HG03432 (cell line): ENCODE data around the gene GLOD4.
"Not testable (repeated sequence)": the region's sequence is repeated elsewhere in the genome, so short reads cannot be mapped to it uniquely, and the experiment has no call there.

Source experiments
- ATAC-seq: cut with Tn5 transposase; IDR thresholded peaks from one replicate; pipeline ENCODE4 v1.9.1; 2021; ENCODE audit warnings: mild to moderate bottlenecking, moderate library complexity; ENCODE audit not compliant: unreplicated experiment

The GLOD4 gene

DNA sequence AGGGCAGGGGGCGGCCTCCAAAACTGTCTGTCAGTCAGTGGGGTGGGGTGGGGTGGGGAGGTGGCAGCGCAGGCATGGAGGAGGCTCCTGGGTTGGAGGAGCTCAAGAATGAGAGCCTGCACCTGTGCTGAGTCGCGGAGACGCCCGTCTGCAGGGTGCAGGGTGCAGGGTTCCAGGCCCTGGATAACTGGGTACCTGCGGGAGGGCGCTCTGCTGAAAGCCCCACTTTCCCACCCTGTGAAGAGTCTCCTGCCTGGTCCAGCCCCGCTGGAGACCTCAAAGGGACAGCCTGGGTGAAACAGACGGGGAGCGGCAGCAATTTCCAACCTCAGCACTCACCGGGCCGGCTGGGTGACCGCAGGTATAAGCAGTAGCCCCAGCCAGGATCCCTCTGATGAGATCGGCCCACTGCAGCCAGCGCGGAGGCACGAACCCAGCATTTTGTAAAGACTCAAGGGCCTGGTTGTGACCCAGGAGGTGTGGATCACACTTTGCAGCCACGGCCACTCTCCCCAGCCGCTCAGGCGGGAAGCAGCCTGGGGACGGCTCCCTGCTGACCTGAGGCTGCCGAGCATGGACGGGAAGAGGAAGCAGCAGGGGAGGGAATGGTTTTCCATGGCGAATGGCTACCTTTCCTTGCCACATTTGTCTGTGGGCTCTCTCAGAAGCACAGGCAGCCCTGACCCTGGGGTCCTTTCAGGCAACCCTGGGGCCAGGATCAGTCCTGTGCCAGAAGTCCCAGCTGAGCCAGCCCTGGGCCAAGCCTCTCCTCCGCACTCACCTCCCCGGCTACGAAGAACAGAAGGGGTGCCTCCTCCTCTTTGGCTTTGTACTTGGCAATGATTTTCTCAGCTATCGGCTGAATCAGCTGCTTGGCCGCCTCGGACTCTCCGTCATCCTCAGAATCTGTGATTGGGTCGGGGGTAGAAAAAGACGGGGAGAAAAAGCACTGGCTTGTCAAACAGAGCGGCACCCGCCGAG is 21.1 kb upstream of the GLOD4 start:
- no peak for ATAC-seq

DNA sequence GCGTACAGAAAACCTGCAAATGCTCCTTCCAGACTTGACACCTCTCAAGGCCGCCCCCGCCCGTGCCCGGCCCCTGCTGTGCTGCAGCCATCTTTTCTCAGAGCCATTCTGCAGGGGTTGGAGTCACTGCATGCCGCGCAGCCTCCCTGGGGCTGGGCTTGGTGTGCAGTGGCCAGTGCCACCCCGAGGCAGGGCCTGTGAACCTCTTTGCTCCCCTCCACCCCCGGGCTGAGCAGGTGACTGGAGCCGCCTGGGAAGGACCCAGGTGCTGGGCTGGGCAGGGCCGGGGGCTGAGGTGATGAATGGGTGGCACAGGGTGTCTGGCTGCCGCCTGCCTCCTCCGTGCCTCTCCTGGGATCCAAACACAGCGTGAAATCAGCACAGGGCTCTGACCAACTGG is 20.4 kb upstream of the GLOD4 start:
- ATAC-seq, result no peak

DNA sequence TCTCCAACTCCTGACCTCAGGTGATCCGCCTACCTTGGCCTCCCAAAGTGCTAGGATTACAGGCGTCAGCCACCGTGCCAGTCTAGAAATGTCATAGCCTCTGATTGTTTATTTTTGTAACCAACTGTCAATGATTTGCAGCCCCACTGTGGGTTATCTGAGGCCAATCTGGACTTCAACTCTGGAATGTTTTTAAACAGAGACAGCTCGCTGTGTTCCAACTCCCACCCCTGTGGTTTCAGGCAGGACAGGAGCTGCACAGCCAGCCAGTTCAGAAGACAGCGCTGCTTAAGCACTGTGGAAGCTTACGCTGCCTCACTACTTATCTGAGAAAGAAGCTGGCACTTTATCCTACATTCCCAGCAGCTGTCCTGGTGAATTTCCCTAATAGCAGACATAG is 19.6 kb upstream of the GLOD4 start:
- ATAC-seq, result no peak

DNA sequence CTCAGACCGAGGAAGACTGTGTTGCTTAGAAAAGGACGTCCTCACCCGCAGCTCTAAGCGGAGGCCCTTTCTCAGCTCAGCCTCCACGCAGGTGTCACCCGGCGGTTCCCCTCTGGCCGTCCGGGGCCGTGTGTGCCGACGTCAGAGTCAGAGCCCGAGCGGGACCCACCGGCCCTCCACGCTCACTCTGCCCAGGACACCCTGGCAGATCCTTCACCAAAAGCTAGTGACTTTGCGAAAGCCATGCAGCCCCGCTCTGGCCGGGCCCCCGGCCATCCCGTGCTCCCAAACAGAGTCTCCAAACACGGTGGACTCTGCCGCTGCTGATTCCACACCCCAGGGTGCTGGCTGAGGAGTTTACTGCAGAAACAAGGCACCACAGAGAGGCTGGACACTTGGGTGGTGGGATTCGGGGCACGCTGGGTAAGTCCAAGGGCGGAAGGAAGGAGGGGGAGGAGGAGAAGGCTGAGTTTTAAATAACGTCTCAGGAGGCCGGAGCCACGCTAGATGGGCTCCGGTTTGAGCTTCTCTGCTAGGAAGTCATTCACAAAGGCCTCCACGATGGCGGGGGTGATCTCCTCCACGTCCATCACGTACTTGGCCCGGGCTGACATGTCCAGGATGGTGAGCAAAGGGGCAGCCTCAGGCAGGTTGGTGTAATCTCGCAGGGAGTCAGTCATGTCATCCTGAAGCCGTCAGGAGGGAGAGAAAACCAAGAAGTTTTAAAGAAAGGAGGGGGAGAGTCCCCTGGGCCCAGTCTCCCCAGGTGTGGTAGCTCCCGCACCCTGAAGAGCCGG is 18.6 kb upstream of the GLOD4 start:
- no peak for ATAC-seq

DNA sequence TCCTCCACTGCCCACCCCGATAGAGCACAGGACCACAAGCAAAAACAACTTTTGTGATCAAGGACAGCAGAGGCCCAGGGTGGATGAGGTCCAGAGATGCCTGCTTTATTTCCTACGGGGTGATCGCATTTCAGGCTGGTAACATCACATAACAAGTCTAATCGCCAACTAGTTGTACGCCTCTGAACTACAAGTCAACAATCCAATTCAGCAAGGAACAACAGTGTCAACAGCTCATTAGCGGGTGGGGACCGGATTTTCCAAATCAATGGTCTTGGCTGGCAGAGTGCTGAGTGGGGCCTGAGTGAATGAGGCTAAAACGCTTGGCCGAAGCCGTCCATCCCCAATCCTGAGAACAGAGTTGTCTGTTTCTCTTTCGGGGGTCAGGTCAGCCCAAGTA is 17.2 kb upstream of the GLOD4 start:
- no peak for ATAC-seq

DNA sequence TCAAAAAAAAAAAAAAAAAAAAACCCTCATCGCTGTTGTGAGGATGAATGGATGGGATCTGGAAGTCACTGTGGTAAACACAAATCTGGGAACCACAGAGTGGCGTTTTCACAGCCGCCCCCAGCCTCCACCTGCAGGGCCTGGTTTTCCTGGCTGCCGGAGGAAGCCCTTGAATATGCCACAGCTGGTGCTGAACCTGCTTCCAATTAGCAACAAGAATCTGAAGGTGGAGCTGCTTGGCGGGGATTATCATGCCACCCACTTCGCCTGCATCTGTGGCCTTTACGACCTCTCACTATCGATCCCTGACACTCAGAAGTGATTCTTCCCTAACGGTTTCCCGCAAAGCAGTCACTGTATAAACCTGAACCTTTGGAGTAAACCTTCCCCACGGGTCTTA is 16.2 kb upstream of the GLOD4 start:
- ATAC-seq, result no peak

DNA sequence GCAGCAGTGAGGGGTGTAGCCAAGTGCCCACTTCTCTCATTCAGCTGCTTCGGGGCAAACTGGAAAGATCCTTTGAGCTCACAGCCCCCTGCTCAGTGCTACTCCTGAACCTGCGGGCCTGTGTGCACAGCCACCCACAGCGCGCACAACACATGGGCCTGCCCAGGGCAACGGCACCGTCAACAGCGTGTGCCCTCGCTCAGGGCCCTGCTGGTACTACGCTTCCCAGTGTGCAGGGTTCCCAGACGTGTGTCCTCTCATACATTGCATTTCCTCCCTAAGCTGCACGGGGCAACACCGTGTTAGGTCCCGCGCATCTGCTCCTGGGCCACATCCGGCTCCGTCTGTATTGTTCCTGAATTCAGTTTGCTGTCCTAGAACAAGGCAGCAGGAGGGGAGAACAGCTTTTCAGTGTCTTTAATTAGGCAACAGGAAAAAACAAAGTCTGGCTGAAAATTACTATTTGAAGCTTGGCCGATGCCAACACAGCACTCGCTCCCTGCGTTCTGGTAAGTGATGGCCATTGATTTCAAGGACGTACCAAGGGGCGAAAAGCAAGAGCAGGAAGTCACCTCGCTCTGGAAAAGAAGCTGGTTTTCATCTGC is 15.3 kb upstream of the GLOD4 start:
- no peak for ATAC-seq

DNA sequence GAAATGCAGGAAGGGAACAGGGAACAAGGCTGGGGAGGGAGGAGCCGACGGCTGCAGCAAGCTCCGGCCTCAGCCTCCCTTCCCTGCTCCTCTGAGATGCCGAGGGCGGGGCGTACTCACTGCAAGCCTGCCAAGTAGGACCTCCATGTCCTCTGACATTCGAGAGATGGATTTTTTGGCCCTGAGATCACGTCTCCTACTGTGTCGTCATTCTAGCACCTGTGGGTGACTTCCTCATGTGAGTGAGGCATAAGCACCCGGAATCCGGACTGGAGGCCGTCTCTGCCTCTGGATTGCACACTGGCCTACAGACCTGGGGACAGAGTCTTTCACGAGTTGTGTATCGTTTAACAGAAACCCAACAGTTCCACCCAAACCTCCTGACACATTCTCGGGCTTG is 14.5 kb upstream of the GLOD4 start:
- ATAC-seq, result no peak

DNA sequence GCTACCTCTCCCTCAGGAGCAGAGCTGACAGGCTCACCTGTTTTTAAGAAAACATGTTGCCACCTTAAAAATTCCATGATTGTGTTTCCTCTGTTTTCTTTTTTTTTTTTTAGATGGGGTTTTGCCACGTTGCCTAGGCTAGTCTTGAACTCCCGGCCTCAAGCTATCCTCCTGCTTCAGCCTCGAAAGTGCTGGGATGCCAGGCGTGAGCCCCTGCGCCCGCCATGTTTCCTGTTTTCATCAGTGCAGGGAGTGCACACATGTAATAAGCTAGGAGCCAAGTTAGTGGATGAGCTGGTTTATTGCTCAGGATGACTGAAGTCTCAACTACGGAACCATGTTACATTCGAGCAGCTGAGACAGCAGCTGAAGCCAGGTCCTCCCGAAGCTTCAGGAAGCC is 13.6 kb upstream of the GLOD4 start:
- ATAC-seq, result no peak

DNA sequence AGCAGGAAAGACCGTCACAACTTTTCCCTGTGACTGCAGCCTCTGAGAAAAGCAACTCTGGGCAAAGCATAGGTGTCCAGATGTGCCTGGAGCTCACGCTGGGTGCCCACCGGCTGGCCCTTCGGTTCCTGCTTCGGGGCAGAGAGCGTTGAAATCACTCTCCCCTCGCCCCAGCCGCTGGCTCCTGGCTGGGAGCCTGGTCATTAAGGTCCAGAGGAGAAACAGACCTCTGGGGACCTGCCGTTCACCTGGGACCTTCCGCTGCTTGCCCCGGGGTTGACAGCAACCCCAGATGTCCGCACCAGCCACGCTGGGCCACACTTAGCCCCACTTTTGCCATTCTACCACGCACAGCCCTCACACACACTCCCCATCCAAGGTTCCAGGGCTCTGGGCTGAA is 13.2 kb upstream of the GLOD4 start:
- no peak for ATAC-seq

DNA sequence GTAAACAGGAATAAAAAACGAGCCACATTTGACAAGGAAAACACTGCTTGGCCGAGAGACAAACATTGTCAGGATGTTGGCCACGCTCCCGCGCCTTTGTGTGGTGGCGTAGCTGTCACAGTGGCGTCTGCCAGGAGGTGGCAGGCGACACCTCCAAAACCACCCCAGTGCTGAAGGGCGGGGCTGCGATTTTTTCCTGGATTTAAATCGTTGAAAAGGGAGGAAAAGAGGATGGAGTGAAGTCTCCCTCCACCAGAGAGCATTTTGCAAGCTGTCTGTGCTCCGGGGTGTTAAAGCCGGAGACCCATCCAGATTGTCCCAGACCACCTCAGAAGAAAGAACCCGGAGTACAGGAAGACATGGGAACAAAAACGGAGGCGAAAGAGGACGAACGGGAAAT is 12.8 kb upstream of the GLOD4 start:
- ATAC-seq, result no peak

DNA sequence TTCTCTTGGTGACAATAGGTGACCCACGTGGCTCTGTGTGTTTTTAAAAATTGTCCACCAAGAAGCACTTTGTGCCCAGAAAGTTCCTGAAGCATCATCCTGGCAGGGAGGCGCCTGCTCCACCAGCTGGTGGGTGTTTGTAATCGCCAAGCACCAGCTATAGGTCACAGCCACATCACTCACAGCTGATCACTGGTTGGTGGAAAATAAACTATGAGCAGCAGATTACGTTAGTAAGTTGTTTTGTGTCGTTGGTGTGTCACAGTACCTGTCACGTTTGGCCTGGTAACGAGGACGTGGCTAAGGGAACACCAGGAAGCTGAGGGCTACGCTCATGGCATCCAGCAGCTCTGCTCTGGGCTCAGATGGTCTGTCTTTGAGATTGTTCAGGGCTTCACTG is 10.2 kb upstream of the GLOD4 start:
- ATAC-seq, result no peak

DNA sequence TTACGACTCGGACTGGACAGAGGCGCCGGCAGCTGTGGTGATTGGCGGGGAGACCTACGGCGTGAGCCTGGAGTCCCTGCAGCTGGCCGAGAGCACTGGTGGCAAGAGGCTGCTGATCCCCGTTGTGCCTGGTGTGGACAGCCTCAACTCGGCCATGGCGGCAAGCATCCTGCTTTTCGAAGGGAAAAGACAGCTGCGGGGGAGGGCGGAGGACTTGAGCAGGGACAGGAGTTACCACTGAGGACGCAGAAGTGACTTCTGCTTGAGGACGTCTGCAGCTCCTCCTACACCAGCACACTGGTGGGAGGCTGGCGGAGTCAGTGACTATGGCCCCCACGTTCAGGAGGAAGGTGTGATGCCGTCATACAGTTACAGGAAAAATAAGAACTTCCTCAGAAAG is 9.7 kb upstream of the GLOD4 start:
- no peak for ATAC-seq

DNA sequence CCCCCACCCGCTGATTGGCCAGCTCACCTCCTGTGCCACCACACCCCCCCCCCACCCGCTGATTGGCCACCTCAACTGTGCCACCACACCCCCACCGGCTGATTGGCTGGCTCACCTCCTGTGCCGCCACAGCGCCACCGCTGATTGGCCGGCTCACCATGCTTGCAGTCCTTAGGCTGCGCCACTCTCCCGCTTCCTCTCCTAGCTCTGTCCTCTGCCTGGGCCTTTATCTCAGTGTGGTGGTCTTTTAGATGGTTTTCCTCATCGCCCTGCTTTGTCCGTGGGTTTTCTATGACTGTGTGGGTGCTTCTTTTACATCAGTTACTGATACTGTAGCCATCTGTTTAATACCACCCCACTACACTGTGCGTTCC is 8.8 kb upstream of the GLOD4 start:
- not testable (repeated sequence) for ATAC-seq

DNA sequence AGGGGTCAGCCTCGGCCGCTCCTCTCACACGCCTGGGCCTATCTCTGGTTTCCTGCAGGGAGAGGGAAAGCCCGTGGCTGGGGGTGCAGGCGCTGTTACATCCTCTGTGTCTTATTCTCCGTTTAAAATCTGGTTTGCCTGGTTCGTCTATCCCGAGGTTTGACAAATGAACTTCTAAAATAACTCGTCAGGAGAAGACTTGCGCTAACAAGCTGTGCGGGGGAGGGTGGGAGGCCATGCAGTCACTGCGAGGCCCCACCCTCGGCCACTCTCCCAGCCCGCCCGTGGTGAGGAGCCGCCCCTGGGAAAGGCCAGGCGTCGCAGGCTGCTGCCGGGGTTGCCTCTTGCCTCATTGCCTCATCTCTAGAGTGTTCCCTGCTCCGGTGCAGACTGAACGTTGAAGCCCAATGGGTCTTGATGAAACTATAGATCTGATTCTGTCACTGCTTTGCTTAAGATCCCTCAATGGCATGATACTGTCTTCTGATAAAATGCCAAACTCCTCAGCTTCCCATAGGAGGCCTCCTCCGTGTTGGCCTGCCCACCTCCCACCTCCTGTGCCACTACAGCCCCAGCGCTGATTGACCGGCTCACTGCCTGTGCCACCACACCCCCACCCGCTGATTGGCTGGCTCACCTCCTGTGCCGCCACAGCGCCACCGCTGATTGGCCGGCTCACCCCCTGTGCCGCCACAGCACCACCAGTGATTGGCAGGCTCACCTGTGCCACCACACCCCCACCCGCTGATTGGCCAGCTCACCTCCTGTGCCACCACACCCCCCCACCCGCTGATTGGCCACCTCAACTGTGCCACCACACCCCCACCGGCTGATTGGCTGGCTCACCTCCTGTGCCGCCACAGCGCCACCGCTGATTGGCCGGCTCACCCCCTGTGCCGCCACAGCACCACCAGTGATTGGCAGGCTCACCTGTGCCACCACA is 8.1 kb upstream of the GLOD4 start:
- ATAC-seq, result not testable (repeated sequence)

DNA sequence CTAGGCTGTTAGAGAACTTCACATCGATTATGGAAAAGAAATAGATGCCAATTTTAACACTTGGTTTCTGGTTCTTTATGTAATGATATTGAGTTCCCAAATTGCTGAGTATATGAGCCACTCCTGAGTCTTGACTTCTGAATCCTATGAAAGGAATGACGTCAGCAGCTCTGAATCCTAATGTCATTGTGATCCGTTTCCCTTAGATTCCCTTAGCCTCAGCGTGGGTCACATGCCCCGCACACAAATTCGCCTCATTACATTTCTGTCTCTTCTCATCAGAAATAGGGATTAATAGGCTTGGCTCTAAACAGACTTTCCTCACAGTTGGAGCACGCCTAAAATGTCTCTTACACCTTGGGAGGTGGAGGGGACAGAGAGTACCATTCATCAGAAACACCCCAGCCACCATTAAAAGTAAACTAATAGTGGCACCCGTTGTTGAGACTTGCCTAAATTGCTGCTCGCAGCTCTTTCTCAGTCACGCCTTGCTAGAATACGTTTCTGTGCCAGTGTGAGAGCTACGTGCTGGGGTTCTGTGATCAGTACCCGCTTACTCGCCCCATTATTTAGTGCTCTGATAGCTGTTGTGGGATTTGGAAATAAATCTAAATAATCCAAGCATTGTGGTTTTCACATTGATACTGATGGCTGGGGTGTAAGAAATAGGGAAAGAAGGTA is 7.2 kb upstream of the GLOD4 start:
- ATAC-seq, result no peak

DNA sequence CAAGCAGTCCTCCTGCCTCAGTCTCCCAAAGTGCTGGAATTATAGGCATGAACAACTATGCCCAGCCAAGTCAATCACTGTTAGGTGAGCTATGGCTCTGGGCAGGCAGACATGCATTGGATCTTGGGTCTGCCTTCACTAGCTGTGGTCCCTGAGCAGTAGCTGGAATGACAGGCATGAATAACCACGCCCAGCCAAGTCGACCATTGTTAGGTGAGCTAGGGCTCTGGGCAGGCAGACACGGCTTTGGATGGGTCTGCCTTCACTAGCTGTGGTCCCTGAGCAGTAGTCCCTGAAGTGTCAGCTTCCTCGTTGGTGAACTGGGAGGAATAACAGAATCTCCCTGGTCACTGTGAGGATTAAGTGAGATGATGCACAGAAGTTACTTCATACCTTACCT is 6.5 kb upstream of the GLOD4 start:
- ATAC-seq, result no peak

DNA sequence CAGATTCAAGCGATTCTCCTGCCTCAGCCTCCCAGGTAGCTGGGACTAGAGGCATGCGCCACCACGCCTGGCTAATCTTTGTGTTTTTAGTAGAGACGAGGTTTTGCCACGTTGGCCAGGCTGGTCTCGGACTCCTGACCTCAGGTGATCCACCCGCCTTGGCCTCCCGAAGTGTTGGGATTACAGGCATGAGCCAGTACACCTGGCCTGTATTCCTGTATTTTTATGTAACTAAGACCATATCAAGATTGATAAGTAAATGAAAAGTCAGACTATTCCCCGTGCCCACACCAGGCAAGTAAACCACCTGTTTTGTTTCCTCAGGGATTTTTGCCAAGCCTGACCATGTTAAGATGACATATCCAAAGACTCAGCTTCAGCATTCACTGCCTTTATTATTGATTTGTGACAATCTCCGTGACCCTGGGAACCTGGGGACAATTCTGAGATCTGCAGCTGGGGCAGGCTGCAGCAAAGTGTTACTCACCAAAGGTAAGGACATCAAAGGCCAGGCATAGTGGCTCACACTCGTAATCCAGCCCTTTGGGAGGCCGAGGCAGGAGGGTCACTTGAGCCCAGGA is 5.7 kb upstream of the GLOD4 start:
- ATAC-seq, result no peak

DNA sequence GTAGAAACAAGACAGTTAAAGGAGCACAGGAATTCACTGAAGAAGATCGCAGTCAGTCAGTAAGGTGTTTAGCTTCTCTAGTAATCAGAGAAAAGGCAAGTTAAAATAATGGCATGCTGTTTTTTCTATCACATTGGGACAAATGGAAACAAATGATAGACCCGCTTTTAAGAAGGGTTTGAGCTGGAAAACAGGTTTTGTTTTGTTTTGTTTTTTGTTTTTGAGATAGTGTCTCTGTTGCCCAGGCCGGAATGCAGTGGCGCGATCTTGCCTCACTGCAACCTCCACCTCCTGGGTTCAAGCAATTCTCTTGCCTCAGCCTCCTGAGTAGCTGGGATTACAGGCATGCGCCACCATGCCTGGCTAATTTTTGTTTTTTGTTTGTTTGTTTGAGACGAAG is 3.8 kb upstream of the GLOD4 start:
- ATAC-seq, result not testable (repeated sequence)

DNA sequence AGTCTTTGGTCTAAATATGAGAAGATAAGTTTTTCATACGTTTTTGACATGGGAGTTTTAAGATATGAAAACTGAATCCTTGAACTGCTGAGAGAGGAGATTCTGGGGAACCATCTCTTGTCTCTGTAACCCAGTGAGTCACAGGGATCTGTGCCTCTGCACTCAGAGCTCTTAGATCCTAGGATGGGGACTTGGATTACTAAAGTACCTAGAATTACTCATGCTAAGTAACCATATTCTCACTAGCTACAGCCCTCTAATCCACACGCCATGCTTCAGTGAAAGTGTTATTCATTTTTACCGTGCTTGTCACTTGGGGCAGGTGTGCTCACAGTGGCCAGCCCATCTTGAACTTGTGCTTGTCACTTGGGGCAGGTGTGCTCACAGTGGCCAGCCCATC is 2.1 kb upstream of the GLOD4 start:
- ATAC-seq, result no peak
